H9 (cell line): Measurements from ENCODE around the gene LRRC14B. TPM values are rescaled to one million over a fixed set of nuclear protein-coding genes. Genes with fewer than 3 reads are reported as not detected.

Source experiments
- DNase-seq: peaks from one replicate; pipeline ENCODE4 v3.0.0-alpha.2; 2017
- H2AFZ ChIP-seq: one replicate; pipeline ENCODE4 v1.6.1; 2013; ENCODE audit warnings: mild to moderate bottlenecking, low read length, control low read depth, moderate library complexity
- H2AK5ac ChIP-seq: 2 replicates; pipeline ENCODE4 v1.6.1; 2013; ENCODE audit warnings: low read length, control low read depth, mixed read lengths; ENCODE audit not compliant: insufficient read length
- H2BK120ac ChIP-seq: one replicate; pipeline ENCODE4 v1.6.1; 2013; ENCODE audit warnings: low read depth, mild to moderate bottlenecking, low read length, control low read depth, inconsistent platforms; ENCODE audit not compliant: poor library complexity, severe bottlenecking
- H2BK12ac ChIP-seq: 2 replicates; pipeline ENCODE4 v1.6.1; 2013; ENCODE audit warnings: low read length, control low read depth, mixed read lengths, low read depth; ENCODE audit not compliant: insufficient read length
- H2BK15ac ChIP-seq: 2 replicates; pipeline ENCODE4 v1.6.1; 2013; ENCODE audit warnings: low read depth, low read length, control low read depth
- H2BK20ac ChIP-seq: one replicate; pipeline ENCODE4 v1.6.1; 2013; ENCODE audit warnings: low read depth, mild to moderate bottlenecking, low read length, control low read depth, inconsistent platforms; ENCODE audit not compliant: poor library complexity, severe bottlenecking
- H2BK5ac ChIP-seq: 2 replicates; pipeline ENCODE4 v1.6.1; 2013; ENCODE audit warnings: low read length, control low read depth, mixed read lengths; ENCODE audit not compliant: insufficient read length
- H3K14ac ChIP-seq: 2 replicates; pipeline ENCODE4 v1.6.1; 2013; ENCODE audit warnings: low read length, control low read depth; ENCODE audit not compliant: insufficient read depth
- H3K18ac ChIP-seq: 2 replicates; pipeline ENCODE4 v1.6.1; 2013; ENCODE audit warnings: low read depth, mild to moderate bottlenecking, mixed read lengths, low read length, control low read depth; ENCODE audit not compliant: insufficient read length
- H3K23ac ChIP-seq: 2 replicates; pipeline ENCODE4 v1.6.1; 2013; ENCODE audit warnings: low read length, control low read depth, mixed read lengths, low read depth; ENCODE audit not compliant: insufficient read length
- H3K23me2 ChIP-seq: 2 replicates; pipeline ENCODE4 v1.6.1; 2013; ENCODE audit warnings: low read depth, mild to moderate bottlenecking, mixed read lengths, low read length, control low read depth; ENCODE audit not compliant: insufficient read length, poor library complexity, severe bottlenecking
- H3K27ac ChIP-seq: 2 replicates; pipeline ENCODE4 v1.5.1; 2013; ENCODE audit warnings: low read length, control low read depth, mixed read lengths, low read depth; ENCODE audit not compliant: insufficient read length
- H3K27me3 ChIP-seq: 2 replicates; pipeline ENCODE4 v1.6.1; 2013; ENCODE audit warnings: low read length, control low read depth, inconsistent platforms; ENCODE audit not compliant: insufficient read depth
- H3K4ac ChIP-seq: 2 replicates; pipeline ENCODE4 v1.6.1; 2013; ENCODE audit warnings: low read depth, mild to moderate bottlenecking, control low read depth, inconsistent platforms, low read length, moderate library complexity
- H3K4me1 ChIP-seq: 2 replicates; pipeline ENCODE4 v1.6.1; 2013; ENCODE audit warnings: low read length, control low read depth, inconsistent platforms; ENCODE audit not compliant: insufficient read depth
- H3K4me2 ChIP-seq: 2 replicates; pipeline ENCODE4 v1.6.1; 2013; ENCODE audit warnings: low read length, control low read depth, mixed read lengths; ENCODE audit not compliant: insufficient read length, insufficient read depth
- H3K56ac ChIP-seq: 2 replicates; pipeline ENCODE4 v1.6.1; 2013; ENCODE audit warnings: low read depth, mild to moderate bottlenecking, mixed read lengths, low read length, control low read depth; ENCODE audit not compliant: insufficient read length
- H3K79me1 ChIP-seq: 2 replicates; pipeline ENCODE4 v1.6.1; 2013; ENCODE audit warnings: low read depth, mild to moderate bottlenecking, moderate library complexity, low read length, control low read depth, inconsistent platforms; ENCODE audit not compliant: insufficient read depth, poor library complexity, severe bottlenecking
- H3K79me2 ChIP-seq: 2 replicates; pipeline ENCODE4 v1.6.1; 2013; ENCODE audit warnings: low read length, control low read depth, inconsistent platforms; ENCODE audit not compliant: insufficient read depth
- H3K9ac ChIP-seq: 2 replicates; pipeline ENCODE4 v1.6.1; 2013; ENCODE audit warnings: low read length, control low read depth, mixed read lengths; ENCODE audit not compliant: insufficient read length; ENCODE audit errors: extremely low read depth
- H3K9me3 ChIP-seq: one replicate; pipeline ENCODE4 v1.6.1; 2013; ENCODE audit warnings: low read depth, low read length, inconsistent platforms; ENCODE audit not compliant: control insufficient read depth
- H3T11ph ChIP-seq: one replicate; pipeline ENCODE4 v1.6.1; 2013; ENCODE audit warnings: mild to moderate bottlenecking, low read length, control low read depth, inconsistent platforms
- H4K20me1 ChIP-seq: one replicate; pipeline ENCODE4 v1.6.1; 2013; ENCODE audit not compliant: control insufficient read depth, insufficient read length, insufficient read depth
- H4K5ac ChIP-seq: 2 replicates; pipeline ENCODE4 v1.6.1; 2013; ENCODE audit warnings: low read depth, mild to moderate bottlenecking, mixed read lengths, low read length, control low read depth; ENCODE audit not compliant: insufficient read length
- H4K8ac ChIP-seq: replicated peaks from 2 replicates; pipeline ENCODE4 v1.6.1; 2013; ENCODE audit warnings: low read length, control low read depth, mixed read lengths, low read depth; ENCODE audit not compliant: insufficient read length
- H4K91ac ChIP-seq: 2 replicates; pipeline ENCODE4 v1.6.1; 2013; ENCODE audit warnings: low read depth, mild to moderate bottlenecking, moderate library complexity, mixed read lengths, low read length, control low read depth; ENCODE audit not compliant: insufficient read length
- H3K27ac Mint-ChIP-seq, 3 experiments: 2 replicates in 2 of 3; 3 replicates in 1 of 3; pipeline ENCODE4 v1.8.0; 2020 to 2021; ENCODE audit warnings: mixed read lengths in 3 of 3, mild to moderate bottlenecking in 1 of 3, moderate library complexity in 1 of 3
- H3K27me3 Mint-ChIP-seq: 2 replicates; pipeline ENCODE4 v1.8.0; 2021; ENCODE audit warnings: low read depth, mild to moderate bottlenecking, moderate library complexity, mixed read lengths
- H3K36me3 Mint-ChIP-seq, 3 experiments: 2 replicates in 2 of 3; 3 replicates in 1 of 3; pipeline ENCODE4 v1.8.0; 2020 to 2021; ENCODE audit warnings: low read depth in 3 of 3, mixed read lengths in 3 of 3; ENCODE audit not compliant: insufficient read depth in 1 of 3
- H3K4me1 Mint-ChIP-seq, 2 experiments: 2 replicates each; pipeline ENCODE4 v1.8.0; 2020; ENCODE audit warnings: mixed read lengths in 2 of 2
- H3K4me3 Mint-ChIP-seq, 2 experiments: 2 replicates in 1 of 2; 3 replicates in 1 of 2; pipeline ENCODE4 v1.8.0; 2020 to 2021; ENCODE audit warnings: mild to moderate bottlenecking in 2 of 2, mixed read lengths in 2 of 2, moderate library complexity in 1 of 2
- H3K9me3 Mint-ChIP-seq, 2 experiments: 2 replicates in 1 of 2; 3 replicates in 1 of 2; pipeline ENCODE4 v1.8.0; 2020; ENCODE audit warnings: mild to moderate bottlenecking in 2 of 2, mixed read lengths in 2 of 2, moderate library complexity in 1 of 2
- WGBS: extraction: QIAGEN DNeasy Blood & Tissue Kit; methylation state at CpG from one replicate; pipeline ENCODE4 v1.1.7; 2013; ENCODE audit warnings: missing lambda C conversion rate, low lambda C conversion rate, mixed read lengths; ENCODE audit not compliant: insufficient read length; ENCODE audit errors: extremely low coverage; 5-methylcytosine and 5-hydroxymethylcytosine counted together
- total RNA-seq: library from RNA; stranded (reverse); gene quantifications from 2 replicates; pipeline ENCODE4 v1.2.1, GENCODE V29; 2021
- TF ChIP-seq, protein P1 (sequence below): fragments of 200-600 bp; sonication (generic); conservative IDR thresholded peaks from 3 replicates; pipeline ENCODE4 v1.8.0; 2021; ENCODE audit warnings: antibody characterized with exemption, mild to moderate bottlenecking

The LRRC14B gene
- total RNA-seq, 1 experiment from 2014 or later, result not detected

DNA sequence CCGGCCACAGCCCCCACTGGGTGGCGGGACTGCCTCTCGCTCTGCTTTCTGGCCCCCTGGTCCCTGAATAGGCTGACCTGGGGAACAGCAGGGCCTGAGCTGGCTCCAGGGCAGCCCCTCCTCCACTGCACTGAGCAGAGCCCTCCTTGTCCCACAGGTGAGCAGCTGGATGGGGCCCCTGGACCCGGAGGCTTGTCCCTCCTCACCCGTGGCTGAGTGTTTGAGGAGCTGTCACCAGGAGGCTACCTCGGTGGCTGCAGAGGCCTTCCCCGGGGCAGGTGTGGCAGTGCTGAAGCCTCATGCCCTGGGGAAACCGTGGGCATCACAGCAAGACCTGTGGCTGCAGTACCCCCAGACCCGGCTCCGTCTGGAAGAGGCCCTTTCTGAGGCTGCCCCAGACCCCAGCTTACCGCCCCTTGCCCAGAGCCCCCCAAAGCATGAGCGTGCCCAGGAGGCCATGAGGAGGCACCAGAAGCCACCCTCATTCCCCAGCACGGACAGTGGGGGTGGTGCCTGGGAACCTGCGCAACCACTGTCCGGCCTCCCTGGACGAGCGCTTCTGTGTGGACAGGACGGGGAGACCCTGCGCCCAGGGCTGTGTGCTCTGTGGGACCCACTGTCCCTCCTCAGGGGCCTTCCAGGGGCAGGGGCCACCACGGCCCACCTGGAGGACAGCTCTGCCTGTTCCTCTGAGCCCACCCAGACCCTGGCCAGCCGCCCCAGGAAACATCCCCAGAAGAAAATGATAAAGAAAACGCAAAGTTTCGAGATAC lies 28.5 kb upstream of the LRRC14B start:
- no peak overlapping the region for H2AK5ac ChIP-seq
- Mint-ChIP-seq H3K9me3 (peaks cover 15 to 17% of the 10 kb centered on the region in 2 experiments), H3K27ac (no peak overlapping the region; a peak in 1 of 7 replicates), H3K27me3 (no peaks in the 10 kb centered on the region), H3K4me3 (no peak overlapping the region), H3K4me1 (peaks cover 7 to 14% of the 10 kb centered on the region in 2 experiments; a peak in 3 of 4 replicates), H3K36me3 (peaks cover 15 to 65% (median 57%) of the 10 kb centered on the region in 3 experiments)
- H3K27me3 ChIP-seq, result no peaks in the 10 kb centered on the region
- TF ChIP-seq, protein P1, sequence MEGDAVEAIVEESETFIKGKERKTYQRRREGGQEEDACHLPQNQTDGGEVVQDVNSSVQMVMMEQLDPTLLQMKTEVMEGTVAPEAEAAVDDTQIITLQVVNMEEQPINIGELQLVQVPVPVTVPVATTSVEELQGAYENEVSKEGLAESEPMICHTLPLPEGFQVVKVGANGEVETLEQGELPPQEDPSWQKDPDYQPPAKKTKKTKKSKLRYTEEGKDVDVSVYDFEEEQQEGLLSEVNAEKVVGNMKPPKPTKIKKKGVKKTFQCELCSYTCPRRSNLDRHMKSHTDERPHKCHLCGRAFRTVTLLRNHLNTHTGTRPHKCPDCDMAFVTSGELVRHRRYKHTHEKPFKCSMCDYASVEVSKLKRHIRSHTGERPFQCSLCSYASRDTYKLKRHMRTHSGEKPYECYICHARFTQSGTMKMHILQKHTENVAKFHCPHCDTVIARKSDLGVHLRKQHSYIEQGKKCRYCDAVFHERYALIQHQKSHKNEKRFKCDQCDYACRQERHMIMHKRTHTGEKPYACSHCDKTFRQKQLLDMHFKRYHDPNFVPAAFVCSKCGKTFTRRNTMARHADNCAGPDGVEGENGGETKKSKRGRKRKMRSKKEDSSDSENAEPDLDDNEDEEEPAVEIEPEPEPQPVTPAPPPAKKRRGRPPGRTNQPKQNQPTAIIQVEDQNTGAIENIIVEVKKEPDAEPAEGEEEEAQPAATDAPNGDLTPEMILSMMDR, result no peak
- no peak overlapping the region for H3T11ph ChIP-seq
- no peak overlapping the region for H3K18ac ChIP-seq
- no peak overlapping the region for H3K56ac ChIP-seq
- H2BK15ac ChIP-seq, result no peak overlapping the region
- H2BK5ac ChIP-seq, result no peak overlapping the region
- no peak overlapping the region for H4K5ac ChIP-seq
- H3K79me2 ChIP-seq, result no peaks in the 10 kb centered on the region
- H2AFZ ChIP-seq, result no peak overlapping the region
- H3K9me3 ChIP-seq, result no peaks in the 10 kb centered on the region
- no peaks in the 10 kb centered on the region for H3K23me2 ChIP-seq
- no peaks in the 10 kb centered on the region for H3K79me1 ChIP-seq
- H3K9ac ChIP-seq, result no peak overlapping the region
- H2BK20ac ChIP-seq, result no peak overlapping the region
- no peak overlapping the region for H3K23ac ChIP-seq
- no CpG with 5 or more reads among the region's 23 CpGs for WGBS
- H3K27ac ChIP-seq, result no peak overlapping the region
- no peak overlapping the region for H2BK12ac ChIP-seq
- no peaks in the 10 kb centered on the region for H4K20me1 ChIP-seq
- H3K4ac ChIP-seq, result no peak overlapping the region
- H4K91ac ChIP-seq, result no peak overlapping the region
- no peak for DNase-seq
- no peaks in the 10 kb centered on the region for H3K4me1 ChIP-seq
- H3K4me2 ChIP-seq, result no peak overlapping the region
- H4K8ac ChIP-seq, result no peak overlapping the region
- no peak overlapping the region for H3K14ac ChIP-seq
- no peak overlapping the region for H2BK120ac ChIP-seq
